PC-3 (cell line): ENCODE data around the gene PLEKHH1. TPM values are rescaled to one million over a fixed set of nuclear protein-coding genes. Genes with fewer than 3 reads are reported as not detected.

ENCODE experiments used
- ATAC-seq: fragments of 200-7000 bp; cut with Tn5 transposase; 2 replicates; pipeline ENCODE4 v1.9.1; 2020; ENCODE audit warnings: mild to moderate bottlenecking, moderate library complexity
- BruUV-seq: library from RNA; stranded (reverse); fragments of 400-500 nt; replicated peaks from 2 replicates; lab custom pipeline; 2021; lab: Mats Ljungman, UMichigan
- CTCF ChIA-PET: fragments of 300-600 bp; sonication (Branson Sonifier 250); formaldehyde crosslinking; loops from one replicate; lab custom pipeline; 2022; ENCODE audit warnings: antibody characterized with exemption; lab: Charles Lee
- POLR2A ChIA-PET: fragments of 300-600 bp; sonication (Branson Sonifier 250); formaldehyde crosslinking; loops from one replicate; lab custom pipeline; 2022; ENCODE audit warnings: antibody characterized with exemption; ENCODE audit not compliant: unreplicated experiment; lab: Charles Lee
- DNase-seq: peaks from one replicate; pipeline ENCODE4 v3.0.0-alpha.2; 2015
- H2AFZ ChIP-seq: fragments of 300-600 bp; sonication (generic); 2 replicates; pipeline ENCODE4 v1.6.0; 2016; ENCODE audit warnings: antibody characterized with exemption, low read length
- H3F3A ChIP-seq: fragments of 300-600 bp; sonication (generic); one replicate; pipeline ENCODE4 v1.6.0; 2017; ENCODE audit warnings: antibody characterized with exemption, low read length, control low read depth, mild to moderate bottlenecking; ENCODE audit not compliant: unreplicated experiment
- H3K27ac ChIP-seq: fragments of 300-600 bp; sonication (generic); 2 replicates; pipeline ENCODE4 v1.5.1; 2016; ENCODE audit warnings: mild to moderate bottlenecking, low read length
- H3K27me3 ChIP-seq: fragments of 300-600 bp; sonication (generic); 2 replicates; pipeline ENCODE4 v1.6.1; 2016; ENCODE audit warnings: low read length, mixed read lengths
- H3K36me3 ChIP-seq: fragments of 300-600 bp; sonication (generic); 2 replicates; pipeline ENCODE4 v1.6.1; 2016; ENCODE audit warnings: low read depth, mixed run types, low read length, mixed read lengths
- H3K4me1 ChIP-seq: fragments of 300-600 bp; sonication (generic); 2 replicates; pipeline ENCODE4 v1.5.1; 2016; ENCODE audit warnings: low read length; ENCODE audit not compliant: insufficient read depth
- H3K4me2 ChIP-seq: fragments of 300-600 bp; sonication (generic); 2 replicates; pipeline ENCODE4 v1.6.0; 2016; ENCODE audit warnings: low read length
- H3K4me3 ChIP-seq: fragments of 300-600 bp; sonication (generic); 2 replicates; pipeline ENCODE4 v1.5.1; 2016; ENCODE audit warnings: mild to moderate bottlenecking, low read length, mixed read lengths
- H3K79me2 ChIP-seq: fragments of 300-600 bp; sonication (generic); 2 replicates; pipeline ENCODE4 v1.6.1; 2017; ENCODE audit warnings: low read length, mixed read lengths
- H3K9ac ChIP-seq: fragments of 300-600 bp; sonication (generic); 2 replicates; pipeline ENCODE4 v1.6.0; 2016; ENCODE audit warnings: mild to moderate bottlenecking, low read length
- H3K9me2 ChIP-seq: fragments of 300-600 bp; sonication (generic); replicated peaks from 2 replicates; pipeline ENCODE4 v1.6.1; 2016; ENCODE audit warnings: mixed run types, low read length, mixed read lengths
- H3K9me3 ChIP-seq: fragments of 300-600 bp; sonication (generic); 2 replicates; pipeline ENCODE4 v1.6.1; 2016; ENCODE audit warnings: low read length, mixed read lengths
- H4K20me1 ChIP-seq: fragments of 300-600 bp; sonication (generic); 2 replicates; pipeline ENCODE4 v1.6.1; 2016; ENCODE audit warnings: low read length, mixed read lengths
- EZH2 ChIP-seq: fragments of 300-600 bp; sonication (generic); IDR thresholded peaks from one replicate; pipeline ENCODE4 v1.6.1; 2017; ENCODE audit warnings: antibody characterized with exemption, mild to moderate bottlenecking, low read length; ENCODE audit not compliant: unreplicated experiment
- EZH2phosphoT487 ChIP-seq: fragments of 300-600 bp; sonication (generic); IDR thresholded peaks from 2 replicates; pipeline ENCODE4 v1.6.1; 2018; ENCODE audit warnings: mild to moderate bottlenecking, antibody characterized with exemption, low read length, borderline replicate concordance
- intact Hi-C: fragments of 100-400 bp; cut with micrococcal nuclease; formaldehyde crosslinking; loops from 2 replicates; pipeline ENCODE4 v1.9.0; 2023
- total RNA-seq: library from RNA; depleted of rRNA; stranded (reverse); fragments of >200 nt; gene quantifications from 2 replicates; pipeline ENCODE4 v1.2.3, GENCODE V29; 2014
- TF ChIP-seq, protein P1 (sequence below): fragments of 300-600 bp; sonication (generic); conservative IDR thresholded peaks from 2 replicates; pipeline ENCODE4 v1.5.1; 2017; ENCODE audit warnings: antibody characterized with exemption, low read depth, mild to moderate bottlenecking, low read length

Gene PLEKHH1
- total RNA-seq, 1 experiment from 2014 or later: 11.1 TPM

DNA sequence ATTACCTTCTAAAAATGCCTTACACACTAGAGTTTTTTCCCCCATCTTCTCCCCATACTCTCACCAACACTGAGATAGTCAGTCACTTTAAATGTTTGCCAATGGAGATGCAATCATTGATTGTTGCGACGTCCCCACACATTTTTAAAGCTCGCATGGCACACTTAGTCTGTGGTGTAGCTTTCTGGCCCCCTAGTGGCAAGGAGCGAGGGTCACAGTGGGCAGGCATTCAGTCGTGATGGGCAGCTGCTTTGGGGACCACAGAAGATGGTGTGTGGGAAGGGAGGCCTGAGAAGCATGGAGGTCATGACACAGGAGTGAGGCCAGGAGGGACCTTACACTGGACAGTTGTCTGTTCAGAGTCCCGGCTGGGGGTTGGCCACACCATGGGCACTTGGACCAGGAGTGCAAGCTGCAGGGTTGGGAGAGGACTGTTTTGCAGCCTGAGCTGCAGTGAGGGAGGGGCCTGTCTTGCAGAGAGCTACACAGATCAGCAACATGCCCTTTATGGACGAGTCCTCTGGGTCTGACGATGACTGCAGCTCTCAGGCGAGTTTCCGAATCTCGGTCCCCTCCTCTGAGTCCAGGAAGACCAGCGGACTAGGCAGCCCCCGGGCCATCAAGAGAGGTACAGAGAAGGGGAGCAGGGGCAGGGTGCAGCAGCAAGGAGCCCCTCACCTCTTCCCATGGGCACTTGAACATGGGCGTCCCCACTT is 38.3 kb downstream of the PLEKHH1 start:
- no TSS peak for BruUV-seq
- intact Hi-C loops: loop anchor here (1.0 kb wide), 2 partner anchors 45 to 144 kb away; no protein-coding TSS in a partner anchor

DNA sequence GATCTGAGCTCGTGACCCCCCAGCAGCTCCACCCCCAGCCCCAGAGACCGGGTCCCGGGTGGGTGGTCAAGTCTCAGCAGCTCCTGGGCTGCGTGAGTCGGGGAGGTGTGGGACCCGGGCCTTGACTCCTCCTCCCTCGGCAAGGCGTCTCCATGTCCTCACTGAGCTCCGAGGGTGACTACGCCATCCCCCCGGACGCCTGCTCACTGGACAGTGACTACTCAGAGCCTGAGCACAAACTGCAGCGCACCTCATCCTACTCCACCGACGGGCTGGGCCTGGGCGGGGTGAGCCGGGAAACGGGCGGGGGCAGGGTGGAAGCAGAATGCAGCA is 38.9 kb downstream of the PLEKHH1 start:
- no peaks in the 10 kb centered on the region for H3K27me3 ChIP-seq
- ATAC-seq (no peak), DNase-seq (no peak)
- H3K4me2 ChIP-seq: no peak overlapping the region
- TF ChIP-seq, protein P1, sequence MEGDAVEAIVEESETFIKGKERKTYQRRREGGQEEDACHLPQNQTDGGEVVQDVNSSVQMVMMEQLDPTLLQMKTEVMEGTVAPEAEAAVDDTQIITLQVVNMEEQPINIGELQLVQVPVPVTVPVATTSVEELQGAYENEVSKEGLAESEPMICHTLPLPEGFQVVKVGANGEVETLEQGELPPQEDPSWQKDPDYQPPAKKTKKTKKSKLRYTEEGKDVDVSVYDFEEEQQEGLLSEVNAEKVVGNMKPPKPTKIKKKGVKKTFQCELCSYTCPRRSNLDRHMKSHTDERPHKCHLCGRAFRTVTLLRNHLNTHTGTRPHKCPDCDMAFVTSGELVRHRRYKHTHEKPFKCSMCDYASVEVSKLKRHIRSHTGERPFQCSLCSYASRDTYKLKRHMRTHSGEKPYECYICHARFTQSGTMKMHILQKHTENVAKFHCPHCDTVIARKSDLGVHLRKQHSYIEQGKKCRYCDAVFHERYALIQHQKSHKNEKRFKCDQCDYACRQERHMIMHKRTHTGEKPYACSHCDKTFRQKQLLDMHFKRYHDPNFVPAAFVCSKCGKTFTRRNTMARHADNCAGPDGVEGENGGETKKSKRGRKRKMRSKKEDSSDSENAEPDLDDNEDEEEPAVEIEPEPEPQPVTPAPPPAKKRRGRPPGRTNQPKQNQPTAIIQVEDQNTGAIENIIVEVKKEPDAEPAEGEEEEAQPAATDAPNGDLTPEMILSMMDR: no peak
- no peak for TF ChIP-seq EZH2
- no peak for TF ChIP-seq EZH2phosphoT487
- H4K20me1 ChIP-seq: no peaks in the 10 kb centered on the region
- H3K4me3 ChIP-seq: no peak overlapping the region
- peaks cover 9% of the 10 kb centered on the region for H3K4me1 ChIP-seq
- no peaks in the 10 kb centered on the region for H3K79me2 ChIP-seq
- no TSS peak for BruUV-seq
- no peak overlapping the region for H2AFZ ChIP-seq
- H3K27ac ChIP-seq: no peak overlapping the region
- H3F3A ChIP-seq: no peaks in the 10 kb centered on the region
- no peaks in the 10 kb centered on the region for H3K36me3 ChIP-seq
- no peak overlapping the region for H3K9ac ChIP-seq
- H3K9me2 ChIP-seq: no peaks in the 10 kb centered on the region
- intact Hi-C loops: loop anchor here (1.0 kb wide), 2 partner anchors 46 to 145 kb away; no protein-coding TSS in a partner anchor
- ChIA-PET CTCF (interaction anchor here (0.7 to 4.1 kb wide), 12 partner anchors 9 to 148 kb away, joined by 3 to 126 read pairs (median 8); partner anchors contain the start of genes ARG2 and PLEKHH1), POLR2A (interaction anchor here (1.0 kb wide), 1 partner anchor 45 kb away, joined by 3 read pairs; no protein-coding TSS in a partner anchor)
- no peaks in the 10 kb centered on the region for H3K9me3 ChIP-seq

More for the DNA sequence above, 38.3 kb downstream of the PLEKHH1 start:
- Histone ChIP-seq H3K4me1 (peaks cover 9% of the 10 kb centered on the region), H3K36me3 (no peaks in the 10 kb centered on the region), H3K4me2 (no peak overlapping the region), H2AFZ (no peak overlapping the region), H3K27me3 (no peaks in the 10 kb centered on the region), H3K9ac (no peak overlapping the region), H3K79me2 (no peaks in the 10 kb centered on the region), H4K20me1 (no peaks in the 10 kb centered on the region), H3K27ac (no peak overlapping the region), H3F3A (no peaks in the 10 kb centered on the region), H3K4me3 (no peak overlapping the region), H3K9me3 (no peaks in the 10 kb centered on the region), H3K9me2 (no peaks in the 10 kb centered on the region)
- TF ChIP-seq, protein P1: peak; percentile 98
- no peak for TF ChIP-seq EZH2phosphoT487
- DNase-seq: peak; percentile 67
- peak; percentile 92 for ATAC-seq
- ChIA-PET CTCF (interaction anchor here (0.5 to 4.1 kb wide), 16 partner anchors 10 to 350 kb away, joined by 3 to 126 read pairs (median 7); partner anchors contain the start of genes ARG2, PLEKHH1 and RDH11), POLR2A (interaction anchor here (1.0 kb wide), 1 partner anchor 45 kb away, joined by 3 read pairs; no protein-coding TSS in a partner anchor)

DNA sequence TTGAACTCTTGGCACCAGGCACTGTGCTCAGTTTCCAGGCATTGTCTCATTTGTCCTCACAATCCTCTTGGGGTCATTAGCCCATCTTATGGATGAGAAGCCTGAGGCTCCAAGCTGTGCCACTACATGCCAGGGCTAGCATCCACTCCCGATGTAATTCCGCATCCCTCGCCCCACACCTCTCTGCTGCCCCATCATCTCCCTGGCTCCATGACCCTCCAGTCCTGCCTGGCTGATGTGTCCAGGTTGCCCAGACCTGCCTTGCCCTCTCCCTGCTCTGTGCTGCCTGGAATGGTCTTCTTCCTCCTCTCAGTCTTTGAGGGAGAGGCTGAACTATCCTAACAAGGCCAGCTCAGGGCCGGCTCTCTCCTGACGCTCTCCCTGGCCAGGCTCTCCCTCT is 39.5 kb downstream of the PLEKHH1 start:
- ChIA-PET CTCF (interaction anchor here (0.5 to 4.1 kb wide), 3 partner anchors 11 to 145 kb away, joined by 6 to 126 read pairs (median 55); no protein-coding TSS in a partner anchor), POLR2A (no interaction called here)
- H3K36me3 ChIP-seq: no peaks in the 10 kb centered on the region
- no peaks in the 10 kb centered on the region for H3K79me2 ChIP-seq
- H3K4me1 ChIP-seq: peaks cover 5% of the 10 kb centered on the region
- H3K4me3 ChIP-seq: no peak overlapping the region
- intact Hi-C loops: no loop called here
- no peak overlapping the region for H3K9ac ChIP-seq
- DNase-seq (no peak), ATAC-seq (no peak)
- H3K9me2 ChIP-seq: no peaks in the 10 kb centered on the region
- H3F3A ChIP-seq: no peaks in the 10 kb centered on the region
- no peaks in the 10 kb centered on the region for H3K9me3 ChIP-seq
- H3K4me2 ChIP-seq: no peak overlapping the region
- no peak overlapping the region for H2AFZ ChIP-seq
- TF ChIP-seq EZH2phosphoT487: no peak
- no peak for TF ChIP-seq EZH2
- TF ChIP-seq, protein P1: no peak
- H3K27me3 ChIP-seq: no peaks in the 10 kb centered on the region
- H3K27ac ChIP-seq: no peak overlapping the region
- BruUV-seq: no TSS peak
- no peaks in the 10 kb centered on the region for H4K20me1 ChIP-seq
